Glutamatergic neuron (in vitro differentiated cells): Measurements from ENCODE around the gene ASB2. TPM values are rescaled to one million over a fixed set of nuclear protein-coding genes. Genes with fewer than 3 reads are reported as not detected.

Source experiments
- DNase-seq: peaks from one replicate; pipeline ENCODE4 v3.0.0; 2022
- H3K27ac Mint-ChIP-seq: one replicate; pipeline ENCODE4 v1.8.0; 2020; ENCODE audit warnings: mild to moderate bottlenecking, mixed read lengths, inconsistent platforms; ENCODE audit not compliant: unreplicated experiment
- H3K27me3 Mint-ChIP-seq: one replicate; pipeline ENCODE4 v1.8.0; 2020; ENCODE audit warnings: mild to moderate bottlenecking, moderate library complexity, mixed read lengths, inconsistent platforms; ENCODE audit not compliant: unreplicated experiment
- H3K36me3 Mint-ChIP-seq: one replicate; pipeline ENCODE4 v1.8.0; 2020; ENCODE audit warnings: mild to moderate bottlenecking, mixed read lengths, inconsistent platforms; ENCODE audit not compliant: unreplicated experiment
- H3K4me1 Mint-ChIP-seq: one replicate; pipeline ENCODE4 v1.8.0; 2020; ENCODE audit warnings: mild to moderate bottlenecking, low read depth, mixed read lengths, inconsistent platforms; ENCODE audit not compliant: unreplicated experiment
- H3K4me3 Mint-ChIP-seq: one replicate; pipeline ENCODE4 v1.8.0; 2020; ENCODE audit warnings: mild to moderate bottlenecking, mixed read lengths, inconsistent platforms; ENCODE audit not compliant: unreplicated experiment
- H3K9me3 Mint-ChIP-seq: one replicate; pipeline ENCODE4 v1.8.0; 2020; ENCODE audit warnings: mild to moderate bottlenecking, moderate library complexity, mixed read lengths, inconsistent platforms; ENCODE audit not compliant: unreplicated experiment
- CTCF ChIP-seq: fragments of 200-600 bp; sonication (generic); IDR thresholded peaks from one replicate; pipeline ENCODE4 v1.5.0; 2021; ENCODE audit not compliant: partially characterized antibody, unreplicated experiment
- total RNA-seq: library from RNA; stranded (reverse); fragmentation: NEBNext Ultra II Directional; extraction: Animal tissue kit (Norgen Biotek cat#: 25700); gene quantifications from one replicate; pipeline ENCODE4 v1.2.1, GENCODE V29; 2021; ENCODE audit not compliant: unreplicated experiment

The ASB2 gene
- total RNA-seq, 1 donor from 2014 or later: 16.6 TPM

- Mint-ChIP-seq H3K27ac (no peak overlapping the region), H3K27me3 (peaks cover 21% of the 10 kb centered on the region), H3K4me3 (no peak overlapping the region), H3K36me3 (peaks cover 5% of the 10 kb centered on the region), H3K4me1 (peaks cover 60% of the 10 kb centered on the region), H3K9me3 (peaks cover 33% of the 10 kb centered on the region)
- no peak for DNase-seq
- TF ChIP-seq CTCF: no peak
Observed at GRCh38 chr14:93972618-93973205, 3.7 kb downstream of the ASB2 start.

DNA sequence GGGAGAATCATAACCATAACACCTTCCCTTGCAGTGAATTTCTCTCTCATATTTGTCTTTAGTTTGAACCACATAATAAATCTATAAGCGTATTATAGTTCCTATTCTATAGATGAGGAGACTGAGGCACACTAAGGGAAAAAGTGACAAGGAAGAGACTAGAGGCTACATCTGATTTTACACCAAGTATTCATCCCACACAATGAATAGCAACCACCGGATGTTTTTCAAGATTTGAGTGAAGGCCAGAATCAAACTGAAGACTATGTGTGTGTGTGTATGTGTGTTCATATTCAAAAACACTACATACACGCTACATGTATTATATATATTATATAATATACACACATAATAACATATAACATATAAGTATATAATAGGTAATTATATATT, 4.7 kb downstream of the ASB2 start:
- peaks cover 56% of the 10 kb centered on the region for H3K4me1 Mint-ChIP-seq
- peaks cover 5% of the 10 kb centered on the region for H3K36me3 Mint-ChIP-seq
- DNase-seq: no peak
- H3K27ac Mint-ChIP-seq: peak overlapping the region; percentile 94
- peak overlapping the region; percentile 78 for H3K4me3 Mint-ChIP-seq
- H3K9me3 Mint-ChIP-seq: peaks cover 33% of the 10 kb centered on the region
- peaks cover 21% of the 10 kb centered on the region for H3K27me3 Mint-ChIP-seq
- TF ChIP-seq CTCF: no peak

GRCh38 chr14:93970965-93971634, 5.3 kb downstream of the ASB2 start:
- peak overlapping the region; percentile 94 for H3K27ac Mint-ChIP-seq
- TF ChIP-seq CTCF: no peak
- H3K4me3 Mint-ChIP-seq: peak overlapping the region; percentile 78
- peak; percentile 80 for DNase-seq
- peaks cover 21% of the 10 kb centered on the region for H3K27me3 Mint-ChIP-seq
- peaks cover 54% of the 10 kb centered on the region for H3K4me1 Mint-ChIP-seq
- H3K9me3 Mint-ChIP-seq: peaks cover 34% of the 10 kb centered on the region
- peaks cover 5% of the 10 kb centered on the region for H3K36me3 Mint-ChIP-seq

GRCh38 chr14:93970585-93970964, 5.8 kb downstream of the ASB2 start:
- peaks cover 18% of the 10 kb centered on the region for H3K27me3 Mint-ChIP-seq
- TF ChIP-seq CTCF: peak; percentile 8
- peaks cover 32% of the 10 kb centered on the region for H3K9me3 Mint-ChIP-seq
- H3K36me3 Mint-ChIP-seq: peaks cover 1% of the 10 kb centered on the region
- DNase-seq: no peak
- peak overlapping the region; percentile 78 for H3K4me3 Mint-ChIP-seq
- peak overlapping the region; percentile 94 for H3K27ac Mint-ChIP-seq
- H3K4me1 Mint-ChIP-seq: peaks cover 48% of the 10 kb centered on the region
